Measurements from ENCODE around the gene DENND1A.

GRCh38 chr9:123514766-123515165 lies 415.2 kb downstream of the DENND1A start:
- TF ChIP-seq STAT1 (IDR thresholded peaks at IDR 0.05; ENCODE audit: unreplicated experiment): no peak
- no peak for TF ChIP-seq CTCF (conservative IDR thresholded peaks at IDR 0.05; ENCODE audit: low read depth in 2 of 2)
- TF ChIP-seq REST (IDR thresholded peaks at IDR 0.05; ENCODE audit: unreplicated experiment): no peak
- TF ChIP-seq POLR2AphosphoS5 (IDR thresholded peaks at IDR 0.05; ENCODE audit: low read depth): no peak
- TF ChIP-seq EZH2 (IDR thresholded peaks at IDR 0.05; ENCODE audit: low read depth, unreplicated experiment): no peak
- TF ChIP-seq JUNB (IDR thresholded peaks at IDR 0.05; ENCODE audit: unreplicated experiment): no peak
- no peak for TF ChIP-seq EZH2phosphoT487 (IDR thresholded peaks at IDR 0.05; ENCODE audit: unreplicated experiment)
- no peak for TF ChIP-seq CREB1 (CRISPR knock-in tag; IDR thresholded peaks at IDR 0.05; ENCODE audit: low read depth)
- no peak for TF ChIP-seq NANOG (IDR thresholded peaks at IDR 0.05; ENCODE audit: borderline replicate concordance)
- no peak for TF ChIP-seq ETS1 (IDR thresholded peaks at IDR 0.05)
